Epithelial cell of esophagus (primary cell): ENCODE data around the gene UNKL.

Experiments
- DNase-seq: peaks from one replicate; pipeline ENCODE4 v3.0.0; 2010; ENCODE audit warnings: low read depth
- H3K4me3 ChIP-seq: 2 replicates; pipeline ENCODE4 v1.5.1; 2011; ENCODE audit warnings: mild to moderate bottlenecking, low read length, control low read depth
- TF ChIP-seq, protein P1 (sequence below): IDR thresholded peaks from 2 replicates; pipeline ENCODE4 v1.5.1; 2011; ENCODE audit warnings: low read depth, mild to moderate bottlenecking, low read length, control low read depth, inconsistent platforms; ENCODE audit not compliant: insufficient read depth; ENCODE audit errors: missing control alignments

UNKL gene

DNA sequence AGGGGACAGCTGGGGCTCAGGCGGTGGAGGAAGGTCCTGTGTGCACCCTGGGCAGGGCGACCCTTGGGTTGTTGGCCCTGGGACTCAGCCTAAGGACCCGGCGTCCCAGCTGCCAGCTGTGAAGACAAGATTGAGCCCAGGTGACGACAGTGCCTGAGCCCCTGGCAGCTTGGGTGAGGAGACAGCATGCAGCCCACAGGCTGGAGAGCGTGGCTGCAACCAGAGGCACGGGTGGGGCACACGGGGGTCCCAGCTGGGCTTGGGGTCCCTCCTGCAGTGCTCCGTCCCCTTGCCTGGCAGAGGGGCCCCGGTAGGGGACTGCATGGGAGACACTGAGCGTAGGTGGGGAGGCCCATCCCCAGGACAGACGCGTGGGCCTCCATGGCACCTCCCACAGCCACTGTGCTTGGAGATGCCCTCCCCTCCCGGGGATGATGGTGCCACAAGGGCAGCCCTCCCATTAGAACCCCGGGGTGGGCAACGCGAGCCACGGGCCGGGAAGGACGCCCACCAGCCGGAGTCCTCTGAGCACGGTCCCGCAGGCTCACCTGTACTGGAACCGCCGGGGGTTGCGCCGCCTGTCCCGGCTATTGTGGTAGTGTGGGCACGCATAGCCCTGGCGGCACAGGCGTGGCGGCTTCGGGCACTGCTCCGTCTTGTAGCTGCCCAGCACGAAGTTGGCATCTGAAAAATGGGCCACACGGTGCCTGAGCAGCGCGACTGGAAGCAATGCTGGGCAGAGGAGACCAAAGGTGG is 15.5 kb downstream of the UNKL start:
- H3K4me3 ChIP-seq, result no peak overlapping the region
- TF ChIP-seq, protein P1, sequence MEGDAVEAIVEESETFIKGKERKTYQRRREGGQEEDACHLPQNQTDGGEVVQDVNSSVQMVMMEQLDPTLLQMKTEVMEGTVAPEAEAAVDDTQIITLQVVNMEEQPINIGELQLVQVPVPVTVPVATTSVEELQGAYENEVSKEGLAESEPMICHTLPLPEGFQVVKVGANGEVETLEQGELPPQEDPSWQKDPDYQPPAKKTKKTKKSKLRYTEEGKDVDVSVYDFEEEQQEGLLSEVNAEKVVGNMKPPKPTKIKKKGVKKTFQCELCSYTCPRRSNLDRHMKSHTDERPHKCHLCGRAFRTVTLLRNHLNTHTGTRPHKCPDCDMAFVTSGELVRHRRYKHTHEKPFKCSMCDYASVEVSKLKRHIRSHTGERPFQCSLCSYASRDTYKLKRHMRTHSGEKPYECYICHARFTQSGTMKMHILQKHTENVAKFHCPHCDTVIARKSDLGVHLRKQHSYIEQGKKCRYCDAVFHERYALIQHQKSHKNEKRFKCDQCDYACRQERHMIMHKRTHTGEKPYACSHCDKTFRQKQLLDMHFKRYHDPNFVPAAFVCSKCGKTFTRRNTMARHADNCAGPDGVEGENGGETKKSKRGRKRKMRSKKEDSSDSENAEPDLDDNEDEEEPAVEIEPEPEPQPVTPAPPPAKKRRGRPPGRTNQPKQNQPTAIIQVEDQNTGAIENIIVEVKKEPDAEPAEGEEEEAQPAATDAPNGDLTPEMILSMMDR, result no peak
- DNase-seq, result no peak

DNA sequence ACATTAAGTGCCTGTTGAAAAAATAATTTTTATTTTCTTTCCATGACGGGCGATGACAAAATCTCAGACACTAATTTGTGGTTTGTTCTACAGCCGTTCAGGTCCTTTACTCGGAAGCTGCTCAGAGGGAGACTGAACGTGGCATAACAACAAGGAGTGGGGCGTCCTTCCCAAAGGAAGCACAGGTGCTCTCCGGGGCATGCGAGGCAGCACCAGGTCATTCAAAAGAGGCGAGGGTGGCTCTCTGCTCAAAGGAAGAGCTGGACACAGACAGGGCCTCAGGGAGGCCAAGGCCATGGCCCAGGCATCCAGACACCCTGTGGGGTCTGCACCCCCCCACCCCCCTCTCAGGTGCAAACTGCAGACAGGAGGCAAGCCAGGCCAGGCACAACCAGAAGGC is 16.2 kb downstream of the UNKL start:
- H3K4me3 ChIP-seq, result no peak overlapping the region
- DNase-seq, result no peak
- TF ChIP-seq, protein P1, result no peak

DNA sequence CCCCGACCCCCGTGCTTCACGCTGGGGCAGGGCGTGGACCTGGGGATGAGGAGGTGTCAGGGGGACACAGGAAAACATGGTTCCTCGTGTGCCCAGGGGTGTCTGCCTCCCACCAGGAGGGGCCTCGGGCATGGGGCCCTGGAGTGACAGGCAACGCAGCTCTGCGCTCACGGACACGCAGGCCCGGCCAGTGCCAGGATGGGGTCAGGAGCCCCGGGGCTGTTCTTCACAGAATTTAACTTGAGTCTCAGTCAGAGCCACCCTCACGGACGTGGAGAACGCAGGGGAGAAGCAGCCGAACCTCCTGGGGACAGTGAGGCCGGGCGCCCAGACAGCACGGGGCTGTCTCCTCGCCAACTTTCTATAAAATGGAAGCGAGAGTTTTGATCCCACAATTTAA is 16.7 kb downstream of the UNKL start:
- TF ChIP-seq, protein P1, result no peak
- no peak for DNase-seq
- H3K4me3 ChIP-seq, result no peak overlapping the region

- TF ChIP-seq, protein P1, result no peak
- H3K4me3 ChIP-seq, result no peak overlapping the region
- DNase-seq, result no peak
These were observed 19.0 kb downstream of the UNKL start for GRCh38 chr16:1395444-1396031.

DNA sequence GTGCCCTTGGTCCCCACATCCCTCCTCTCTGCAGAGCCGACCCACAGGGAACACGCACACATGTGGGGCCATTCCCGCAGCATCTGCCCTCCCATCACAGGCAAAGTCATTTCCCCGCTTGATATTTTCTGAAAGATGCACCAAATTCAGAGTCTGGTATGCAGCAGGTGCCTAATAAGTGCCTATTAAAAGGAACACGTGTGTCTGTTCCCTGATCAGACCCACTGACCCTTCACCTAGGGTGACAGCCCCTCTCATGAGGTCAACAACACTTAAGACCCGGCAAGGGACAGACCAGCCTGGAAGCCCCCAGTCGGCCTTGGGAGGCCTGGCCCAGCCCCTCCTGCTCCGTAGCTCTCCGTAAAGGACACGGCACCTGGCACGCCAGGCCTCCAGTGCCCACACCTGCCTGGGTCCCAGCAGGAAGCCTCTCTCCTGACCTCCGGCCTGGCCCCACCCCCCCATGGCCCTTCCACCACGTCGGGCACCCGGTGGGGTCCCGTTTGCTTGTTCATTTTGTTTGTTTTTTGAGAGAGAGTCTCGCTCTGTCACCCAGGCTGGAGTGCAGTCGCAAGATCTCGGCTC is 20.0 kb downstream of the UNKL start:
- TF ChIP-seq, protein P1, result no peak
- DNase-seq, result no peak

GRCh38 chr16:1393613-1394176 is 20.8 kb downstream of the UNKL start:
- H3K4me3 ChIP-seq, result no peak overlapping the region
- TF ChIP-seq, protein P1, result no peak
- no peak for DNase-seq

More for the DNA sequence above, 20.0 kb downstream of the UNKL start:
- H3K4me3 ChIP-seq, result no peak overlapping the region
